22Rv1 (cell line): ENCODE results near the gene CPLX1.

Source experiments
- ZFX ChIP-seq: fragments of 450-650 bp; IDR thresholded peaks from 2 replicates; pipeline ENCODE4 v1.6.1; 2017; ENCODE audit warnings: antibody characterized with exemption, borderline replicate concordance
- TF ChIP-seq, protein P1 (sequence below): fragments of 450-650 bp; IDR thresholded peaks from 2 replicates; pipeline ENCODE4 v1.5.1; 2017; ENCODE audit warnings: mild to moderate bottlenecking

DNA sequence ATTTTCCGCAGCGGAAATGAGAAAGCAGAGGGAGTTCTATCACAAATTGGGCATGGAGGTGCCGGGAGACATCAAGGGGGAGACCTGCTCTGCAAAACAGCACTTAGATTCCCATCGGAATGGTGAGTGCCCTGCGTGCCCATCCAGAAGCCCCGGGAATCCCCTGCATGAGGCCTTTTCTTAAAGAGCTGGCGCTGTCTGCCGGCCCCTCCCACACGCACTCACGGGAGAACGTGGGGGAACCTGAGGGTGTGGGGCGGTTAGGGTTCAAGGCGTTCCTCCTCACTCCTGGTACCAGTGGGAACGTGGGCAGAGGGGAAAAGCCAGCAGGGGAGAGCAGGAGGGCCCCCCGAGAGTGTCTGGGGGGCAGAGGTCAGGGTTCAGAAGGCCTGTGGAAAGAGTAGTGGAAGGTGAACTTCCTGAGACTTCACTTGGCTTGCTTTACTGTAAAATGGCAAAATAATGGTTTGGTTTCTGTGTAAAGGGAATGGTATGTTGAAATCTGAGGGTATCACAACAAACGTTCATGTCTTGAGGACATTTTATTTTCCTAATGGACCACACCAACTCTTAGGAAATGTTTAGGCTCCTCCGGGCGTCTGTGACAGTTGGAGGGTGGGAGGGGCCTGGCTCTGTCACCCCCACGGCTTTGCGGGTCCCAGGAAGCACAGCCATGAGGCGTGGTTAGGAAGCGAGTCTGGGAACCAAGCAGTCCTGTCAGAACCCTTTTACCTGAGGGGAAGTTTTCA, 82.3 kb downstream of the CPLX1 start:
- TF ChIP-seq, protein P1, sequence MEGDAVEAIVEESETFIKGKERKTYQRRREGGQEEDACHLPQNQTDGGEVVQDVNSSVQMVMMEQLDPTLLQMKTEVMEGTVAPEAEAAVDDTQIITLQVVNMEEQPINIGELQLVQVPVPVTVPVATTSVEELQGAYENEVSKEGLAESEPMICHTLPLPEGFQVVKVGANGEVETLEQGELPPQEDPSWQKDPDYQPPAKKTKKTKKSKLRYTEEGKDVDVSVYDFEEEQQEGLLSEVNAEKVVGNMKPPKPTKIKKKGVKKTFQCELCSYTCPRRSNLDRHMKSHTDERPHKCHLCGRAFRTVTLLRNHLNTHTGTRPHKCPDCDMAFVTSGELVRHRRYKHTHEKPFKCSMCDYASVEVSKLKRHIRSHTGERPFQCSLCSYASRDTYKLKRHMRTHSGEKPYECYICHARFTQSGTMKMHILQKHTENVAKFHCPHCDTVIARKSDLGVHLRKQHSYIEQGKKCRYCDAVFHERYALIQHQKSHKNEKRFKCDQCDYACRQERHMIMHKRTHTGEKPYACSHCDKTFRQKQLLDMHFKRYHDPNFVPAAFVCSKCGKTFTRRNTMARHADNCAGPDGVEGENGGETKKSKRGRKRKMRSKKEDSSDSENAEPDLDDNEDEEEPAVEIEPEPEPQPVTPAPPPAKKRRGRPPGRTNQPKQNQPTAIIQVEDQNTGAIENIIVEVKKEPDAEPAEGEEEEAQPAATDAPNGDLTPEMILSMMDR = no peak
- TF ChIP-seq ZFX = no peak
